Adrenal gland (tissue), 5 donors: ENCODE data around the gene KIRREL3.

Experiments
- POLR2A ChIP-seq, 2 donors: fragments of 450-650 bp; IDR thresholded peaks; one replicate each; pipeline ENCODE4 v1.6.1; 2017; ENCODE audit warnings: antibody characterized with exemption in 2 of 2, mild to moderate bottlenecking in 2 of 2, moderate library complexity in 1 of 2
- TF ChIP-seq, protein P1 (sequence below), 6 experiments: fragments of 450-650 bp in 4 of 6; fragments of 200-600 bp in 2 of 6; sonication (generic) in 1 of 6; IDR thresholded peaks; 1 replicate in 5 of 6; 2 replicates in 1 of 6; pipeline versions ENCODE4 v1.5.1 to v1.8.0; 2016 to 2021; ENCODE audit warnings: antibody characterized with exemption in 6 of 6, mild to moderate bottlenecking in 2 of 6, moderate library complexity in 1 of 6
- donor health status: DM: no; HTN: no; CAD: no.

DNA sequence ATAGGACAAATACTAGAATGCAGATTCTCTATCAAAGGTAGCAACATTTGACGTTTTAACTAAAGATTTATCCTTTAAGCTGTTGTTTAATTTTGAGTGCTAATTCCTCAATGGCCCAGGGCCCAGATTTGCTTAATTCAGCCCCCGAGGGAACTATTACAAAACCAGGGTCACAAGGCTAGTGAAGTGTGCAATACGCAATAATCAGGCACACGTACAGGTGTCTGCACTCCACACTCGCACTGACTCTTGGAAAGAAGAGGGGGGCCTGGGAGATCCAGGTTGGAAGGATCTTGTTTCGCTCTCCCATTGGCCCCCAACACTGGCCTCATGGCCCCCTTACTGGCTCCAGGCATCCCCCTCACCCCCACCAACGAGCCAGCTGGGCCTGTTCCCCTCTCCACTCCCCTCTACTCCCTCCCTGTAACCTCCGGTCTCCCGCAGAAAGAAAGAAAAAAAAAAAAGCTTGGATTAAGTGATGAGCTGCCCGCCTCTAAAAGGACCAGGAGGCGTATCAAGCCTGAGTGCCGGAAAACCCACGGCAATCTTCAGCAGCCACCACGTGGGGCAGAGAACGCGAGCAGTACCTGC, 2.2 kb upstream of the KIRREL3 start:
- TF ChIP-seq, protein P1, sequence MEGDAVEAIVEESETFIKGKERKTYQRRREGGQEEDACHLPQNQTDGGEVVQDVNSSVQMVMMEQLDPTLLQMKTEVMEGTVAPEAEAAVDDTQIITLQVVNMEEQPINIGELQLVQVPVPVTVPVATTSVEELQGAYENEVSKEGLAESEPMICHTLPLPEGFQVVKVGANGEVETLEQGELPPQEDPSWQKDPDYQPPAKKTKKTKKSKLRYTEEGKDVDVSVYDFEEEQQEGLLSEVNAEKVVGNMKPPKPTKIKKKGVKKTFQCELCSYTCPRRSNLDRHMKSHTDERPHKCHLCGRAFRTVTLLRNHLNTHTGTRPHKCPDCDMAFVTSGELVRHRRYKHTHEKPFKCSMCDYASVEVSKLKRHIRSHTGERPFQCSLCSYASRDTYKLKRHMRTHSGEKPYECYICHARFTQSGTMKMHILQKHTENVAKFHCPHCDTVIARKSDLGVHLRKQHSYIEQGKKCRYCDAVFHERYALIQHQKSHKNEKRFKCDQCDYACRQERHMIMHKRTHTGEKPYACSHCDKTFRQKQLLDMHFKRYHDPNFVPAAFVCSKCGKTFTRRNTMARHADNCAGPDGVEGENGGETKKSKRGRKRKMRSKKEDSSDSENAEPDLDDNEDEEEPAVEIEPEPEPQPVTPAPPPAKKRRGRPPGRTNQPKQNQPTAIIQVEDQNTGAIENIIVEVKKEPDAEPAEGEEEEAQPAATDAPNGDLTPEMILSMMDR (IDR thresholded peaks at IDR 0.05), result no peak
- no peak for TF ChIP-seq POLR2A (IDR thresholded peaks at IDR 0.05)
